NCI-H510A (cell line): ENCODE data around the gene TPRX2.
"Not testable (repeated sequence)": the region's sequence is repeated elsewhere in the genome, so short reads cannot be mapped to it uniquely, and the experiment has no call there.

Experiments used
- DNase-seq: peaks from one replicate; lab custom pipeline; 2025; lab: John Stamatoyannopoulos, UW

TPRX2 gene

GRCh38 chr19:47861630-47862029, 2.6 kb downstream of the TPRX2 start:
- no peak for DNase-seq

- peak; percentile 14 for DNase-seq
Measured at GRCh38 chr19:47863514-47863936, 4.5 kb downstream of the TPRX2 start.

DNA sequence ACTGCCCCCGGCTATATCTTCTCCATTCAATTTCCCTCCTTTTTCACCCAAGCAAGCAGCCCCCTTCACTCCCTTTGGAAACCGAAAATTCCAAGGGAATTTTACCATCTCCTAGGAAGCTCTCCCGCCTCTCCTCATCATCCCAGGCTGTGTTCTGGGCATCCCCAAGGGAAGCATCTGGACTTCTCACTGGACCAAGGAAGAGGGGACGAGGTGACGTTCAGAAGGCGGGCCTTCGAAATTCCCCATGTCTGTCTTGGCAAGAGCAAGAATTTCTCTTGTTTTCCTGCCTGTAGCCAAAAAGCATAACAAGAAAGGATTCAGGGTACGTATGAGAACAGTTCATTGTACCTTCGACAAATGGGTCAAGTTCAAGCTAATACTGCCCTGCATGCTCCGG, 6.1 kb downstream of the TPRX2 start:
- no peak for DNase-seq

GRCh38 chr19:47878906-47879305, 19.9 kb downstream of the TPRX2 start:
- DNase-seq = no peak

DNA sequence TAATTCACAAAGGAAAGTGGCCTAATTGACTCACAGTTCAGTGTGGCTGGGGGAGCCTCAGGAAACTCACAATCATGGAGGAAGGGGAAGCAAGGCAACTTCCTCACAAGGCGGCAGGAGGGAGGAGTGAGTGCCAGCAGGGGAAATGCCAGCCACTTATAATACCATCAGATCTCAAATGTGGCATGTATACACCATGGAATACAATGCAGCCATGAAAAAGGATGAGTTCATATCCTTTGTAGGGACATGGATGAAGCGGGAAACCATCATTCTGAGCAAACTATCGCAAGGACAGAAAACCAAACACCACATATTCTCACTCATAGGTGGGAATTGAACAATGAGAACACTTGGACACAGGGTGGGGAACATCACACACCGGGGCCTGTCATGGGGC, 20.4 kb downstream of the TPRX2 start:
- DNase-seq = not testable (repeated sequence)

- DNase-seq = no peak
Measured at GRCh38 chr19:47881757-47882156, 22.7 kb downstream of the TPRX2 start.

DNA sequence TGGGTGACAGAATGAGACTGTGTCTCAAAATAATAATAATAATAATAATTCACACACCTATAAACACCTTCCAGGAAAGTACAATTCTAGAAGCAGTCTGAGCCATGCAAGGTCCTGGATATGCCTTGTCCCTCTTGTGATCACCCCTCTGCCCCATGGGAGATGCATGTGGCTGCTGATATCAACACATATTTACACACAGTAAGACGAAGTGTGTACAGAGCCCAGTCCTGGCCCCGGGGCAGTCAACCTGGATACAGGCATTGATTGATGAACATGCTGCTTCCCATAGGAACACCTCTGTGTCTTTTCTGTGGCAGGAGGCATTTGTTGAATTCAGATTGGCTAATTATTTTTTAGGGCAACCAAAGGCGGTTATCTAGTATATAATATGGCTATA, 23.9 kb downstream of the TPRX2 start:
- no peak for DNase-seq

GRCh38 chr19:47885067-47885463, 26.0 kb downstream of the TPRX2 start:
- DNase-seq = no peak

DNA sequence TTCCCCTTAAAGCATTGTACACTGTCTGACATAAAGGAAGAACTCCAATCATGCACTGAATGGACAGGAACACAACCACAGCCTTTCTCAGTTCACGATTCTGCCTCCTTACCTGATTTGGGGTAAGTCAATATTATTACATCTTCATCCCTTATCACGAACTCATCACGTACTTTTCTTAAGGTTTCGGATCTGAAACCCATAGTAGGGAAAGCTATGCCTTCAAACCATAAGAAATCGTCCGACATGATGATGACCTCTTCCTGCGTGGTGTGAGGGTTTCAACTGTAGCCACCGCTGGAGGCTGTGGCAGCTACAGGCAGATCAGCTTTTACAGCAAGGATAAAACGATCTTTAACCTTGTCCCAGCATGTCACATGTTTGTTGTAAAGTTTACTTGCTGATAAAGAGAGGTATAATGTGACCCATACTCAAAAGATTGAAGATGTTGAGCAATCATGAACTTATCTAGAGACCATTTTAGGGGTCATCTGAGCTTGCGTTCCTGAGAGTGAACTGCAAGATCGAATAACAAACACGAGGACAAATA, 27.1 kb downstream of the TPRX2 start, which contains the start of gene SULT2A1:
Gene SULT2A1, minus strand, starts transcription at position 306 of the 550 bp plus-strand sequence. Its CDS starts 58 bp downstream, at position 248.
- no peak for DNase-seq

- no peak for DNase-seq
Measured at GRCh38 chr19:47890865-47891621, 32.0 kb downstream of the TPRX2 start.

- DNase-seq = no peak
Measured at GRCh38 chr19:47891622-47891922, 32.5 kb downstream of the TPRX2 start.

DNA sequence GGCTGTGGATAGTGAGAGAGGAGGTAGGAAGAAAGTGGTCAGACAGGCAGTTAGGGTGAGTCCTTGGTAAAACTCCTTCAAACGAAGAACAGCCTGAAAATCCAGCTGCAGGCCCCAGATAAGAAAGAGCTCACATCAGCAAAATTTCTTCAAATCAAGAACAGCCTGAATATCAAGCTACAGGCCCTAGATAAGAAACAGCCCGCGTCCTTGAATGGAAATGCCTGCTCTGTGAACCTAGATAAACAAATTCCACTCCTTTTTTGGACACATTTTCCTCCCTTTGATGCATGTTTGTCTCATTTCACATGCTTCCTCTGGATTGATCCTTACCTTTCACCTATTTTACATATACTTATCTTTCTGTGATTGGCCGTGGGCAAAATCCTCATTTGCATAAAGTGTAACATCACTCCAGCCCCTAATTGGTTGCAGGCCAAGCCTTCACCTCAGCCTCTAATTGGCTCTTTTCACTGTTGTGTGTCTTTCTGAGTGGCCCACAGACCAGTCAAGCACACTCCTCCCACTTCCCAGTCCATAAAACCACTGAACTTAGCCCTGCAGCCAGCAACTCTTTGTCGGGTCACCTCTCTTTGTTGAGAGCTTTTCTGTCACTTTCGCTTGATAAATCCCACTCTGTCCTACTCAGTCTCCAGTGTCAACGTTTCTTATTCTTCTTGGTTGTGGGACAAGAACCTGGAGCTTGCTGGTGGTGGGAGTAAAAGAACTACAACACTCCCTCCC, 33.1 kb downstream of the TPRX2 start:
- no peak for DNase-seq

- DNase-seq = no peak
Measured at GRCh38 chr19:47895165-47895782, 36.2 kb downstream of the TPRX2 start.

DNA sequence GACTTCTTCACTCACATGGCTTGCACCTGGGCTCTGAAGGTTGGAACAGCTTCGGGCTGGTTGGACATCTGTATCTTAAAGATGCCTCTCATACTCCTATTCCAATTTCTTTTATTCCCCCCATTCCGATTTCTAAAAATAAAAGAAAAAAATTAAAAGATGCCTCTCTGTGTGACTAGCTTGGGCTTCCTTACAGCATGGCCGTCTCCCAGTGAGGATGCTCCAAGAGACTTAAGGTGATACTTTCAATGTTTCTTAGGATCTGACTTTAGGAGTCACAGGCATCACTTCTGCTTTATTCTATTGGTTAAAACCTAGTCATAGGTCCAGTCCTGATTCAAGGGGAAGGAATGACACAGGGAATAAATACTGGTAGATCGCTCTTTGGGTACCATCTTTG, 37.0 kb downstream of the TPRX2 start:
- DNase-seq = no peak

GRCh38 chr19:47896773-47897172, 37.7 kb downstream of the TPRX2 start:
- no peak for DNase-seq

DNA sequence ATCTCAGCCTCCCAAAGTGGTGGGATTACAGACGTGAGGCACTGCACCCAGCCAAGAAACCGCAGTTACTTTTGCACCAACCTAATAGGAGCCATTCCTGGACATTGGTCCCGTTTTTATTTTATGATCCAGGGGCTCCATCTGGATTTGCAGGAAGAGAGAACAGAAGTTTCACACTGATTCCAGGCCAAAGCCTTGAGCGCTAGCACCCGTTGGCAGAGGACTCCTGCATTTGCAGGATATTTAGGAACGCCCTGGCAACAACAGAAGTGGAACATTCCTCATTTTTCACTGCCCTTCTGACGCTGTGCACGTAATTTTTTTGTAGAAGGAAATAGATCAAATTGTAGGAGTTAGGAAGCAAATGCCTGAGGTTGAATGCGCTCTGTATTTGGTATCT, 38.8 kb downstream of the TPRX2 start:
- no peak for DNase-seq

GRCh38 chr19:47899335-47899734, 40.3 kb downstream of the TPRX2 start:
- no peak for DNase-seq

- DNase-seq = no peak
Measured at GRCh38 chr19:47901370-47901769, 42.3 kb downstream of the TPRX2 start.

GRCh38 chr19:47909350-47909749, 50.3 kb downstream of the TPRX2 start:
- DNase-seq = not testable (repeated sequence)

GRCh38 chr19:47910191-47910590, 51.2 kb downstream of the TPRX2 start:
- not testable (repeated sequence) for DNase-seq
